DND-41 (cell line): ENCODE measurements around the gene RNFT2.

Experiments
- ATAC-seq: fragments of 200-7000 bp; cut with Tn5 transposase; 3 replicates; pipeline ENCODE4 v1.9.1; 2021; ENCODE audit warnings: low read depth; ENCODE audit not compliant: insufficient read depth
- DNase-seq: peaks from one replicate; pipeline ENCODE4 v3.0.0-alpha.2; 2020
- H2AFZ ChIP-seq: 2 replicates; pipeline ENCODE4 v1.6.0; 2012; ENCODE audit warnings: low read depth, low read length
- H3K27ac ChIP-seq: 2 replicates; pipeline ENCODE4 v1.5.1; 2012; ENCODE audit warnings: low read length, inconsistent platforms
- H3K27me3 ChIP-seq: fragments of 200-600 bp; sonication (generic); 2 replicates; pipeline ENCODE4 v1.6.0; 2012; ENCODE audit warnings: low read length, mild to moderate bottlenecking, inconsistent platforms; ENCODE audit not compliant: insufficient read depth, poor library complexity
- H3K36me3 ChIP-seq: 2 replicates; pipeline ENCODE4 v1.5.1; 2012; ENCODE audit warnings: low read length, inconsistent platforms; ENCODE audit not compliant: insufficient read depth
- H3K4me1 ChIP-seq: 2 replicates; pipeline ENCODE4 v1.5.1; 2012; ENCODE audit warnings: mild to moderate bottlenecking, low read length; ENCODE audit not compliant: insufficient read depth
- H3K4me2 ChIP-seq: 2 replicates; pipeline ENCODE4 v1.6.0; 2012; ENCODE audit warnings: mild to moderate bottlenecking, moderate library complexity, low read length, inconsistent platforms; ENCODE audit not compliant: insufficient read depth
- H3K4me3 ChIP-seq, 2 experiments: fragments of 200-600 bp in 1 of 2; shearing (Covaris generic) in 1 of 2; 2 replicates each; pipeline ENCODE4 v1.5.1; 2012 to 2016; ENCODE audit warnings: inconsistent platforms in 2 of 2, low read length in 2 of 2, mild to moderate bottlenecking in 2 of 2, low read depth in 1 of 2, moderate library complexity in 1 of 2
- H3K79me2 ChIP-seq: 2 replicates; pipeline ENCODE4 v1.6.0; 2012; ENCODE audit warnings: low read length, inconsistent platforms; ENCODE audit not compliant: insufficient read depth
- H3K9ac ChIP-seq: 2 replicates; pipeline ENCODE4 v1.6.0; 2012; ENCODE audit warnings: low read depth, mild to moderate bottlenecking, inconsistent platforms, low read length, moderate library complexity
- H3K9me3 ChIP-seq: 2 replicates; pipeline ENCODE4 v1.5.1; 2012; ENCODE audit warnings: low read length, moderate library complexity, mild to moderate bottlenecking, inconsistent platforms; ENCODE audit not compliant: insufficient read depth, severe bottlenecking
- H4K20me1 ChIP-seq: 2 replicates; pipeline ENCODE4 v1.6.0; 2012; ENCODE audit warnings: low read length; ENCODE audit not compliant: insufficient read depth
- CTCF ChIP-seq: IDR thresholded peaks from 2 replicates; pipeline ENCODE4 v1.5.1; 2012; ENCODE audit warnings: borderline replicate concordance, low read length, moderate library complexity, mild to moderate bottlenecking; ENCODE audit not compliant: poor library complexity, severe bottlenecking; ENCODE audit errors: extremely low read depth
- EZH2 ChIP-seq: IDR thresholded peaks from 3 replicates; pipeline ENCODE4 v1.6.1; 2012; ENCODE audit warnings: borderline replicate concordance, low read depth, mild to moderate bottlenecking, moderate library complexity, low read length, inconsistent platforms; ENCODE audit not compliant: severe bottlenecking

RNFT2 gene

GRCh38 chr12:116807546-116807945 lies 69.4 kb downstream of the RNFT2 start:
- H3K27me3 ChIP-seq = no peaks in the 10 kb centered on the region
- no peaks in the 10 kb centered on the region for H3K9me3 ChIP-seq
- no peaks in the 10 kb centered on the region for H3K79me2 ChIP-seq
- no peaks in the 10 kb centered on the region for H4K20me1 ChIP-seq
- no peak overlapping the region for H3K4me3 ChIP-seq
- no peak overlapping the region for H2AFZ ChIP-seq
- no peak overlapping the region for H3K9ac ChIP-seq
- no peak for ATAC-seq
- peaks cover 28% of the 10 kb centered on the region for H3K4me1 ChIP-seq
- DNase-seq = no peak
- H3K27ac ChIP-seq = no peak overlapping the region
- H3K36me3 ChIP-seq = no peaks in the 10 kb centered on the region
- H3K4me2 ChIP-seq = no peak overlapping the region
- TF ChIP-seq CTCF (no peak), EZH2 (no peak)

DNA sequence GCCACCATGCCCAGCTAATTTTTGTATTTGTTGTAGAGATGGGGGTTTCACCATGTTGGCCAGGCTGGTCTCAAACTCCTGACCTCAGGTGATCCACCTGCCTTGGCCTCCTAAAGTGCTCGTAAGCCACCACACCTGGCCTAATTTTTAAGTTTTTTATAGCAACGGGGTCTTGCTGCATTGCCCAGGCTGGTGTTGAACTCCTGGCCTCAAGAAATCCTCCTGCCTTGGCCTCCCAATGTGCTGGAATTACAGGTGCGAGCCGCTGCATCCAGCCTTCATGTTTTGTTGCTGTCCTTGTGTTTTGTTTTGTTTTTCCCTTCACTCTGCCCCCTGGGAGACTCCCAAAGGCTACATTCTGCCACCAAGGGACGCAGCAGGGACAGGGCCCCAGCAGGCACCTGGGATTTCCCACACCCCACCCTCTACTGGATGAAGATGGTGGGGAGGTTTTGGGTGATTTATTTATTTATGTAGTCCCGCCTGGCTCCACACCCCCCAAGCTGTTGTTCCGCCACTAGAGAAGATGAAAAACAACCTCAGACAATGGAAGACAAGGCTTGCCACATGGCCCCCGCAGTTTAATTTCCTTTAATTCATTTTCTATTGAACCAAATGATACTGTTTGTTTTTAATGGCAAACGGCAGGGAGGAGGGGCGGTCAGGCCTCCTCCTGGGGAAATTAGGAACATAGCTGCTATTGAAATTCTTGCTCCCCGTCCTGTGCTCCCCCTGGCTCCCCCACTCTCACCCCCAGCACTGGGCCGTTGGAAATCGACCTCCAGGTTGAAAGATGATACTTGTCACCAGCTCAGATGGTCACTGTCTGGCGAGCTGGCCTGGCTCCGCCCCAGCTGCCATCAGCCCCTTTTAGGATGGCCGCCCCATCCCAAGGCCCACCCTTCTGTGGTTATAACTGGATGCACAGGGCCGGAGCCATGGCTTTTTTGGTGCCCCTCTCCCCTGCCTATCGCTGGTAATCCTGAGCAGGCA lies 70.3 kb downstream of the RNFT2 start:
- no peak for DNase-seq
- no peak for ATAC-seq

GRCh38 chr12:116812238-116812637 lies 74.1 kb downstream of the RNFT2 start:
- ATAC-seq (no peak), DNase-seq (no peak)
- TF ChIP-seq CTCF (no peak), EZH2 (no peak)
- Histone ChIP-seq H4K20me1 (no peaks in the 10 kb centered on the region), H3K27me3 (no peaks in the 10 kb centered on the region), H2AFZ (no peak overlapping the region), H3K9me3 (no peaks in the 10 kb centered on the region), H3K27ac (no peak overlapping the region), H3K36me3 (no peaks in the 10 kb centered on the region), H3K4me1 (no peaks in the 10 kb centered on the region), H3K4me3 (no peak overlapping the region), H3K4me2 (no peak overlapping the region), H3K9ac (no peak overlapping the region), H3K79me2 (no peaks in the 10 kb centered on the region)

More for the DNA sequence above, 70.3 kb downstream of the RNFT2 start:
- Histone ChIP-seq H3K27ac (no peak overlapping the region), H3K9me3 (no peaks in the 10 kb centered on the region), H3K36me3 (no peaks in the 10 kb centered on the region), H3K4me1 (peaks cover 20% of the 10 kb centered on the region), H3K79me2 (no peaks in the 10 kb centered on the region), H2AFZ (no peak overlapping the region), H4K20me1 (no peaks in the 10 kb centered on the region), H3K4me2 (no peak overlapping the region), H3K9ac (no peak overlapping the region), H3K27me3 (no peaks in the 10 kb centered on the region), H3K4me3 (no peak overlapping the region)
- TF ChIP-seq CTCF = no peak
- TF ChIP-seq EZH2 = no peak
